Peyer's patch (tissue), 4 donors: ENCODE data around the gene ELP5. TPM values are rescaled to one million over a fixed set of nuclear protein-coding genes. Genes with fewer than 3 reads are reported as not detected.

Source experiments
- DNase-seq, 3 donors: peaks; one replicate each; pipeline ENCODE4 v3.0.0-alpha.2; 2017 to 2019
- H3K27ac ChIP-seq, 4 donors: fragments of 200-600 bp; sonication (generic); one replicate each; pipeline ENCODE4 v1.5.1; 2016 to 2019
- H3K27me3 ChIP-seq, 2 donors: fragments of 200-600 bp; sonication (generic); one replicate each; pipeline ENCODE4 v1.5.1; 2019
- H3K36me3 ChIP-seq, 3 donors: fragments of 200-600 bp; sonication (generic); one replicate each; pipeline ENCODE4 v1.5.1; 2016 to 2019
- H3K4me1 ChIP-seq, 4 donors: fragments of 200-600 bp; sonication (generic); one replicate each; pipeline ENCODE4 v1.5.1; 2016 to 2019
- H3K4me3 ChIP-seq, 4 donors: fragments of 200-600 bp; sonication (generic); 1 replicate in 3 of 4; 2 replicates in 1 of 4; pipeline ENCODE4 v1.5.1; 2016 to 2019; ENCODE audit warnings: mild to moderate bottlenecking in 1 of 4
- H3K9me3 ChIP-seq, 4 donors: fragments of 200-600 bp; sonication (generic); one replicate each; pipeline ENCODE4 v1.5.1; 2016 to 2019; ENCODE audit warnings: mild to moderate bottlenecking in 1 of 4
- CTCF ChIP-seq, 6 experiments: fragments of 450-650 bp in 4 of 6; fragments of 200-600 bp in 2 of 6; sonication (generic) in 1 of 6; IDR thresholded peaks; one replicate each; pipeline ENCODE4 v1.5.1; 2017 to 2019; ENCODE audit warnings: antibody characterized with exemption in 6 of 6, mild to moderate bottlenecking in 3 of 6, moderate library complexity in 1 of 6
- POLR2A ChIP-seq, 2 donors: fragments of 450-650 bp; IDR thresholded peaks; one replicate each; pipeline ENCODE4 v1.5.1; 2017; ENCODE audit warnings: antibody characterized with exemption in 2 of 2, mild to moderate bottlenecking in 2 of 2, moderate library complexity in 2 of 2
- total RNA-seq, 4 donors: library from RNA; depleted of rRNA; stranded (reverse); fragments of >200 nt; gene quantifications; one replicate each; pipeline ENCODE4 v1.1.0, GENCODE V29; 2016

Gene ELP5
- total RNA-seq, 4 donors from 2014 or later = 15.1 to 75.1 (median 29.0) TPM

DNA sequence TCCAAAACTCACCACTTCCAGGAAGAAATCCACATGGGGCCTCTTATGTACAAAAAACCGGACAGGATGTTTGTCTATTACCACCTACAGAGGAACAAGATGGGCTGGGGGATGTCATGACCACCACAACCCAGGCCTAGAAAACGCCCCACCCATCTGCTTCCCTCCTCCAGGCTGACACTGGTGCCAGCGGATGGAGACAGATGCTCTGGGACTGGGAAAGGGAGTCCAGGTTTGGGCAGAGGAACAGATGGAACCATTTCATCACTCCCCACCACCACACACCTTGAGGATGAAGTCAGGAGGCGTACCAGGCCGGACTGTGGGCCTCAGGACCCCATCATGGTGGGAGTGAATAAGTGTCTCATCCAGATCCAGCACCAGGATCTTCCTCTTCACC is 5.2 kb upstream of the ELP5 start:
- no peaks in the 10 kb centered on the region for H3K9me3 ChIP-seq
- peaks cover 0 to 35% (median 0%) of the 10 kb centered on the region in 3 donors for H3K36me3 ChIP-seq
- H3K27ac ChIP-seq = no peak overlapping the region
- no peaks in the 10 kb centered on the region for H3K27me3 ChIP-seq
- no peak overlapping the region for H3K4me3 ChIP-seq
- DNase-seq = no peak
- H3K4me1 ChIP-seq = peaks cover 0 to 30% (median 16%) of the 10 kb centered on the region in 4 donors
- no peak for TF ChIP-seq POLR2A (IDR thresholded peaks at IDR 0.05)
- no peak for TF ChIP-seq CTCF (IDR thresholded peaks at IDR 0.05)

GRCh38 chr17:7248796-7249195 is 3.2 kb upstream of the ELP5 start:
- no peak for DNase-seq
- no peak overlapping the region for H3K27ac ChIP-seq
- H3K36me3 ChIP-seq = peaks cover 0 to 34% (median 0%) of the 10 kb centered on the region in 3 donors
- no peak overlapping the region for H3K4me3 ChIP-seq
- TF ChIP-seq CTCF (IDR thresholded peaks at IDR 0.05) = no peak
- TF ChIP-seq POLR2A (IDR thresholded peaks at IDR 0.05) = no peak
- H3K4me1 ChIP-seq = peaks cover 0 to 35% (median 16%) of the 10 kb centered on the region in 4 donors
- H3K9me3 ChIP-seq = no peaks in the 10 kb centered on the region
- no peaks in the 10 kb centered on the region for H3K27me3 ChIP-seq

- Histone ChIP-seq H3K9me3 (no peaks in the 10 kb centered on the region), H3K27me3 (no peaks in the 10 kb centered on the region), H3K4me3 (no peak overlapping the region), H3K36me3 (peaks cover 0 to 30% (median 0%) of the 10 kb centered on the region in 3 donors), H3K4me1 (peaks cover 0 to 33% (median 16%) of the 10 kb centered on the region in 4 donors), H3K27ac (peak overlapping the region in 1 of 4 donors; percentile 98)
- DNase-seq = no peak
- TF ChIP-seq POLR2A (IDR thresholded peaks at IDR 0.05) = no peak
- no peak for TF ChIP-seq CTCF (IDR thresholded peaks at IDR 0.05)
Measured at GRCh38 chr17:7249214-7249613, 2.8 kb upstream of the ELP5 start.

DNA sequence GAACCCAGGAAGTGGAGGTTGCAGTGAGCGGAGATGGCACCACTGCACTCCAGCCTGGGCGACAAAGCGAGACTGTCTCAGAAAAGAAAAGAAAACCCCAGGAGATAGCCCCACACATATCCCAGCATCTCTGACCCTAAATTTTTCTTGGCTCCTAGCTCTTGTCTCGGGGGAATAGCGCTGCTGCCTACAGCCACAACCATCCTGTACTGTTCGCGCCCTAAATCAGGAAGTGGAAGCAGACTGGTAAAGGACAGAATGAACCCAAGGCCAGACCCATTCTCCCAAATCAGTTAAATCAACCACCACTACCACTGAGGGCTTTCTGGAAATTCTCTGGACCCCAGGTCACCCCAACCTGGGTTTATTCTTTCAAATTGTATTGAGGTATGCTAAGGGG is 2.2 kb upstream of the ELP5 start:
- Histone ChIP-seq H3K36me3 (peaks cover 0 to 30% (median 0%) of the 10 kb centered on the region in 3 donors), H3K4me1 (peaks cover 0 to 33% (median 16%) of the 10 kb centered on the region in 4 donors), H3K27ac (peak overlapping the region in 1 of 4 donors; percentile 98), H3K9me3 (no peaks in the 10 kb centered on the region), H3K4me3 (peak overlapping the region in 3 of 4 donors; percentile 86 to 100 (median 89)), H3K27me3 (no peaks in the 10 kb centered on the region)
- TF ChIP-seq POLR2A (IDR thresholded peaks at IDR 0.05) (no peak), CTCF (IDR thresholded peaks at IDR 0.05) (no peak)
- DNase-seq = no peak

- no peak for TF ChIP-seq POLR2A (IDR thresholded peaks at IDR 0.05)
- TF ChIP-seq CTCF (IDR thresholded peaks at IDR 0.05) = no peak
- H3K27ac ChIP-seq = peak overlapping the region; percentile 98 to 100 (median 98)
- peak overlapping the region; percentile 82 to 100 (median 88) for H3K4me3 ChIP-seq
- peaks cover 0 to 30% (median 0%) of the 10 kb centered on the region in 3 donors for H3K36me3 ChIP-seq
- no peak for DNase-seq
- H3K9me3 ChIP-seq = no peaks in the 10 kb centered on the region
- H3K27me3 ChIP-seq = no peaks in the 10 kb centered on the region
- peaks cover 0 to 33% (median 16%) of the 10 kb centered on the region in 4 donors for H3K4me1 ChIP-seq
Measured at GRCh38 chr17:7250695-7251627, 1.1 kb upstream of the ELP5 start.
